Omental fat pad (tissue), 4 donors: ENCODE data around the gene ZNF536. TPM values are rescaled to one million over a fixed set of nuclear protein-coding genes. Genes with fewer than 3 reads are reported as not detected.

ENCODE experiments used
- ATAC-seq: fragments of 150-250 bp; one replicate; pipeline ENCODE4 v1.9.1; 2016; ENCODE audit warnings: mild to moderate bottlenecking, moderate library complexity; ENCODE audit not compliant: low FRiP score
- DNase-seq: peaks from one replicate; pipeline ENCODE4 v3.0.0-alpha.2; 2019; ENCODE audit warnings: low spot score
- CTCF ChIP-seq, 3 donors: fragments of 450-650 bp; IDR thresholded peaks; one replicate each; pipeline ENCODE4 v1.5.1; 2016 to 2017; ENCODE audit warnings: antibody characterized with exemption in 3 of 3, mild to moderate bottlenecking in 3 of 3, moderate library complexity in 2 of 3
- total RNA-seq, 4 donors: library from RNA; depleted of rRNA; stranded (reverse); fragments of >200 nt; gene quantifications; one replicate each; pipeline ENCODE4 v1.1.0, GENCODE V29; 2016

ZNF536 gene
- total RNA-seq, 4 donors from 2014 or later, result 0.09 to 1.1 TPM; not detected in 2

- ATAC-seq, result no peak
- TF ChIP-seq CTCF (IDR thresholded peaks at IDR 0.05), result no peak
- no peak for DNase-seq
Measured at GRCh38 chr19:30369833-30370232, 2.4 kb upstream of the ZNF536 start.

GRCh38 chr19:30371161-30371836, 885 bp upstream of the ZNF536 start:
- DNase-seq (no peak), ATAC-seq (no peak)
- no peak for TF ChIP-seq CTCF (IDR thresholded peaks at IDR 0.05)

- DNase-seq, result no peak
- ATAC-seq, result no peak
- TF ChIP-seq CTCF (IDR thresholded peaks at IDR 0.05), result no peak
Measured at GRCh38 chr19:30373593-30373992, 1.4 kb downstream of the ZNF536 start.

GRCh38 chr19:30374539-30374864, 2.3 kb downstream of the ZNF536 start:
- DNase-seq (no peak), ATAC-seq (no peak)
- TF ChIP-seq CTCF (IDR thresholded peaks at IDR 0.05), result no peak

- DNase-seq, result no peak
- no peak for TF ChIP-seq CTCF (IDR thresholded peaks at IDR 0.05)
- no peak for ATAC-seq
Measured at GRCh38 chr19:30374865-30375552, 2.8 kb downstream of the ZNF536 start.

GRCh38 chr19:30375553-30376031, 3.4 kb downstream of the ZNF536 start:
- ATAC-seq (no peak), DNase-seq (no peak)
- TF ChIP-seq CTCF (IDR thresholded peaks at IDR 0.05), result no peak

- DNase-seq, result no peak
- ATAC-seq, result no peak
- no peak for TF ChIP-seq CTCF (IDR thresholded peaks at IDR 0.05)
Measured at GRCh38 chr19:30376272-30376671, 4.1 kb downstream of the ZNF536 start.
